A673 (cell line): ENCODE measurements around the gene SVOPL. TPM values are rescaled to one million over a fixed set of nuclear protein-coding genes. Genes with fewer than 3 reads are reported as not detected.

Source experiments
- BruUV-seq: library from RNA; stranded (reverse); fragments of 400-500 nt; replicated peaks from 2 replicates; lab custom pipeline; 2021; lab: Mats Ljungman, UMichigan
- CTCF ChIA-PET: fragments of 300-600 bp; sonication (Branson Sonifier 250); formaldehyde crosslinking; loops from one replicate; lab custom pipeline; 2022; ENCODE audit warnings: antibody characterized with exemption; lab: Charles Lee
- POLR2A ChIA-PET: fragments of 300-600 bp; sonication (Branson Sonifier 250); formaldehyde crosslinking; loops from one replicate; lab custom pipeline; 2022; ENCODE audit warnings: antibody characterized with exemption; ENCODE audit not compliant: low non-redundant PET; lab: Charles Lee
- DNase-seq: peaks from one replicate; pipeline ENCODE4 v3.0.0-alpha.2; 2015; ENCODE audit warnings: low spot score
- H3K27ac ChIP-seq: fragments of 200-600 bp; sonication (generic); 2 replicates; pipeline ENCODE4 v1.5.1; 2016; ENCODE audit warnings: mixed run types, low read depth, mild to moderate bottlenecking, mixed read lengths, antibody characterized with exemption, low read length; ENCODE audit not compliant: poor library complexity, severe bottlenecking
- H3K27me3 ChIP-seq: fragments of 200-600 bp; sonication (generic); replicated peaks from 2 replicates; pipeline ENCODE4 v1.6.1; 2017; ENCODE audit warnings: mixed run types, low read depth, mild to moderate bottlenecking, mixed read lengths, antibody characterized with exemption, low read length; ENCODE audit not compliant: insufficient read depth, poor library complexity
- H3K36me3 ChIP-seq: fragments of 200-600 bp; sonication (generic); 2 replicates; pipeline ENCODE4 v1.6.1; 2016; ENCODE audit warnings: mixed run types, mild to moderate bottlenecking, mixed read lengths, antibody characterized with exemption, low read length; ENCODE audit not compliant: insufficient read depth, poor library complexity, severe bottlenecking
- H3K4me1 ChIP-seq: fragments of 200-600 bp; sonication (generic); 2 replicates; pipeline ENCODE4 v1.6.1; 2017; ENCODE audit warnings: mixed run types, mild to moderate bottlenecking, mixed read lengths, antibody characterized with exemption, low read length; ENCODE audit not compliant: insufficient read depth, poor library complexity, severe bottlenecking
- H3K4me3 ChIP-seq: fragments of 200-600 bp; sonication (generic); 2 replicates; pipeline ENCODE4 v1.5.1; 2016; ENCODE audit warnings: low read depth, mixed run types, mild to moderate bottlenecking, mixed read lengths, low read length; ENCODE audit not compliant: poor library complexity, severe bottlenecking
- H3K9me3 ChIP-seq: fragments of 200-600 bp; sonication (generic); 2 replicates; pipeline ENCODE4 v1.6.1; 2016; ENCODE audit warnings: mixed run types, low read depth, mild to moderate bottlenecking, mixed read lengths, antibody characterized with exemption, low read length; ENCODE audit not compliant: poor library complexity, severe bottlenecking
- CTCF ChIP-seq: fragments of 300-800, 200-600 bp; sonication (generic); conservative IDR thresholded peaks from 2 replicates; pipeline ENCODE4 v1.5.1; 2017; ENCODE audit warnings: low read depth, mild to moderate bottlenecking, antibody characterized with exemption, low read length, moderate library complexity, mixed read lengths
- EZH2 ChIP-seq: fragments of 200-600 bp; sonication (generic); IDR thresholded peaks from 2 replicates; pipeline ENCODE4 v1.6.1; 2017; ENCODE audit warnings: borderline replicate concordance, low read depth, mild to moderate bottlenecking, mixed read lengths, antibody characterized with exemption, low read length; ENCODE audit not compliant: poor library complexity, severe bottlenecking
- intact Hi-C: fragments of 100-400 bp; cut with micrococcal nuclease; formaldehyde crosslinking; loops from one replicate; pipeline ENCODE4 v1.10.0; 2022; ENCODE audit not compliant: unreplicated experiment
- total RNA-seq: library from RNA; stranded (reverse); gene quantifications from 2 replicates; pipeline ENCODE4 v1.2.3, GENCODE V29; 2021

The SVOPL gene
- total RNA-seq, 1 experiment from 2014 or later, result not detected

GRCh38 chr7:138553805-138554204, 147.4 kb downstream of the SVOPL start:
- peaks cover 27% of the 10 kb centered on the region for H3K9me3 ChIP-seq
- ChIA-PET POLR2A (no interaction called here), CTCF (no interaction called here)
- no peak for DNase-seq
- H3K4me1 ChIP-seq, result no peaks in the 10 kb centered on the region
- no peak overlapping the region for H3K27ac ChIP-seq
- TF ChIP-seq EZH2 (no peak), CTCF (no peak)
- H3K36me3 ChIP-seq, result peaks cover 55% of the 10 kb centered on the region
- BruUV-seq, result no TSS peak
- H3K27me3 ChIP-seq, result no peaks in the 10 kb centered on the region
- intact Hi-C loops, result no loop called here
- H3K4me3 ChIP-seq, result no peak overlapping the region

GRCh38 chr7:138551102-138551501, 150.1 kb downstream of the SVOPL start:
- Histone ChIP-seq H3K36me3 (peaks cover 28% of the 10 kb centered on the region), H3K9me3 (peaks cover 5% of the 10 kb centered on the region)

GRCh38 chr7:138550337-138550736, 150.8 kb downstream of the SVOPL start:
- H3K36me3 ChIP-seq, result peaks cover 21% of the 10 kb centered on the region
- no peak overlapping the region for H3K27ac ChIP-seq
- TF ChIP-seq EZH2, result no peak
- TF ChIP-seq CTCF, result no peak
- CTCF ChIA-PET, result no interaction called here
- no peak overlapping the region for H3K4me3 ChIP-seq
- no peak for DNase-seq
- POLR2A ChIA-PET, result no interaction called here
- intact Hi-C loops, result no loop called here
- no peaks in the 10 kb centered on the region for H3K27me3 ChIP-seq
- H3K9me3 ChIP-seq, result no peaks in the 10 kb centered on the region
- no TSS peak for BruUV-seq
- H3K4me1 ChIP-seq, result no peaks in the 10 kb centered on the region

More at GRCh38 chr7:138551102-138551501, 150.1 kb downstream of the SVOPL start:
- DNase-seq, result no peak
- ChIA-PET POLR2A (no interaction called here), CTCF (no interaction called here)
- no TSS peak for BruUV-seq
- TF ChIP-seq EZH2, result no peak
- TF ChIP-seq CTCF, result no peak
- Histone ChIP-seq H3K27me3 (no peaks in the 10 kb centered on the region), H3K27ac (no peak overlapping the region), H3K4me1 (no peaks in the 10 kb centered on the region), H3K4me3 (no peak overlapping the region)
- intact Hi-C loops, result no loop called here
